IMR-90 (cell line): ENCODE results near the gene C8A. TPM values are rescaled to one million over a fixed set of nuclear protein-coding genes. Genes with fewer than 3 reads are reported as not detected.

ENCODE experiments used
- ATAC-seq: fragments of 200-7000 bp; cut with Tn5 transposase; 2 replicates; pipeline ENCODE4 v1.9.1; 2020; ENCODE audit warnings: low read depth, mild to moderate bottlenecking, moderate library complexity
- BruUV-seq: library from RNA; stranded (reverse); fragments of 400-500 nt; replicated peaks from 2 replicates; lab custom pipeline; 2021; lab: Mats Ljungman, UMichigan
- CTCF ChIA-PET: fragments of 300-600 bp; formaldehyde crosslinking; extraction: SDS; loops from one replicate; lab custom pipeline; 2021; ENCODE audit warnings: antibody characterized with exemption; lab: Yijun Ruan, JAX
- POLR2A ChIA-PET: fragments of 300-600 bp; sonication (Branson Sonifier 250); formaldehyde crosslinking; loops from one replicate; lab custom pipeline; 2022; ENCODE audit warnings: antibody characterized with exemption; ENCODE audit not compliant: unreplicated experiment; lab: Charles Lee
- DNase-seq: peaks from one replicate; pipeline ENCODE4 v3.0.0; 2013
- H2AFZ ChIP-seq: replicated peaks from 2 replicates; pipeline ENCODE3; 2013; ENCODE audit warnings: low read length, mild to moderate bottlenecking; ENCODE audit not compliant: poor library complexity
- H2AK5ac ChIP-seq: 2 replicates; pipeline ENCODE4 v1.6.1; 2013; ENCODE audit warnings: low read depth, low read length, inconsistent platforms
- H2AK9ac ChIP-seq: replicated peaks from 2 replicates; pipeline ENCODE3; 2013; ENCODE audit warnings: mild to moderate bottlenecking, low read depth, low read length, moderate library complexity; ENCODE audit not compliant: poor library complexity
- H2BK120ac ChIP-seq: 2 replicates; pipeline ENCODE4 v1.6.1; 2013; ENCODE audit warnings: low read depth, low read length, inconsistent platforms
- H2BK15ac ChIP-seq: 3 replicates; pipeline ENCODE4 v1.6.1; 2013; ENCODE audit warnings: low read depth, low read length, inconsistent platforms
- H2BK20ac ChIP-seq: 2 replicates; pipeline ENCODE4 v1.6.1; 2013; ENCODE audit warnings: low read depth, mild to moderate bottlenecking, inconsistent platforms, low read length, moderate library complexity
- H2BK5ac ChIP-seq: 2 replicates; pipeline ENCODE4 v1.6.1; 2013; ENCODE audit warnings: mild to moderate bottlenecking, low read depth, low read length, inconsistent platforms; ENCODE audit not compliant: poor library complexity, severe bottlenecking
- H3K14ac ChIP-seq: replicated peaks from 2 replicates; pipeline ENCODE4 v1.6.1; 2013; ENCODE audit warnings: low read depth, low read length, inconsistent platforms
- H3K18ac ChIP-seq: 2 replicates; pipeline ENCODE4 v1.6.1; 2013; ENCODE audit warnings: low read depth, low read length, control low read depth
- H3K23ac ChIP-seq: 2 replicates; pipeline ENCODE4 v1.6.1; 2013; ENCODE audit warnings: low read depth, low read length, inconsistent platforms
- H3K27ac ChIP-seq: 2 replicates; pipeline ENCODE4 v1.5.1; 2013; ENCODE audit warnings: mild to moderate bottlenecking, control low read depth, low read length; ENCODE audit not compliant: insufficient read depth
- H3K27me3 ChIP-seq: 2 replicates; pipeline ENCODE4 v1.6.1; 2013; ENCODE audit warnings: low read length; ENCODE audit not compliant: control insufficient read depth, insufficient read depth
- H3K36me3 ChIP-seq: 2 replicates; pipeline ENCODE4 v1.6.1; 2013; ENCODE audit warnings: low read length, mixed read lengths; ENCODE audit not compliant: control insufficient read depth, insufficient read depth
- H3K4ac ChIP-seq: 2 replicates; pipeline ENCODE4 v1.6.1; 2013; ENCODE audit warnings: low read depth, low read length, inconsistent platforms
- H3K4me1 ChIP-seq: 2 replicates; pipeline ENCODE4 v1.6.1; 2013; ENCODE audit warnings: low read length, mixed read lengths; ENCODE audit not compliant: control insufficient read depth, insufficient read depth
- H3K4me2 ChIP-seq: 2 replicates; pipeline ENCODE4 v1.6.1; 2013; ENCODE audit warnings: low read depth, mild to moderate bottlenecking, control low read depth, low read length, moderate library complexity
- H3K4me3 ChIP-seq: 2 replicates; pipeline ENCODE4 v1.5.1; 2013; ENCODE audit warnings: low read depth, mild to moderate bottlenecking, control low read depth, low read length, moderate library complexity; ENCODE audit not compliant: insufficient read depth
- H3K56ac ChIP-seq: 2 replicates; pipeline ENCODE4 v1.6.1; 2013; ENCODE audit warnings: low read length, inconsistent platforms; ENCODE audit not compliant: insufficient read depth; ENCODE audit errors: extremely low read depth
- H3K79me1 ChIP-seq, 2 experiments: 2 replicates each; pipeline ENCODE4 v1.6.1; 2013; ENCODE audit warnings: low read length in 2 of 2, inconsistent platforms in 1 of 2, low read depth in 1 of 2
- H3K9ac ChIP-seq: 2 replicates; pipeline ENCODE4 v1.6.1; 2013; ENCODE audit warnings: low read depth, low read length, control low read depth
- H3K9me1 ChIP-seq: 2 replicates; pipeline ENCODE4 v1.6.1; 2013; ENCODE audit warnings: low read length, inconsistent platforms; ENCODE audit not compliant: insufficient read depth
- H3K9me3 ChIP-seq: 2 replicates; pipeline ENCODE4 v1.6.1; 2013; ENCODE audit warnings: low read length; ENCODE audit not compliant: control insufficient read depth, insufficient read depth
- H4K20me1 ChIP-seq: 2 replicates; pipeline ENCODE4 v1.6.1; 2013; ENCODE audit warnings: low read length, inconsistent platforms; ENCODE audit not compliant: insufficient read depth
- H4K5ac ChIP-seq: 2 replicates; pipeline ENCODE4 v1.6.1; 2013; ENCODE audit warnings: mild to moderate bottlenecking, low read depth, low read length, control low read depth
- H4K8ac ChIP-seq, 2 experiments: 2 replicates each; pipeline ENCODE4 v1.6.1; 2013; ENCODE audit warnings: low read depth in 2 of 2, low read length in 2 of 2, control low read depth in 1 of 2, inconsistent platforms in 1 of 2
- H4K91ac ChIP-seq: 2 replicates; pipeline ENCODE4 v1.6.1; 2013; ENCODE audit warnings: low read depth, low read length, inconsistent platforms; ENCODE audit not compliant: insufficient read depth
- BHLHE40 ChIP-seq: fragments of 150-350 bp; IDR thresholded peaks from 2 replicates; pipeline ENCODE4 v1.6.1; 2016; ENCODE audit warnings: mild to moderate bottlenecking, low read depth, low read length
- CEBPB ChIP-seq: IDR thresholded peaks from 2 replicates; pipeline ENCODE4 v1.6.1; 2012; ENCODE audit warnings: low read depth, low read length, improper control_type of control experiment
- CHD1 ChIP-seq: IDR thresholded peaks from 2 replicates; pipeline ENCODE4 v1.6.1; 2012; ENCODE audit warnings: low read depth, low read length, improper control_type of control experiment
- MXI1 ChIP-seq: IDR thresholded peaks from 2 replicates; pipeline ENCODE4 v1.6.1; 2012; ENCODE audit warnings: low read depth, mild to moderate bottlenecking, low read length, moderate library complexity, borderline replicate concordance
- NFE2L2 ChIP-seq: fragments of 150-350 bp; IDR thresholded peaks from 2 replicates; pipeline ENCODE4 v1.6.1; 2016; ENCODE audit warnings: low read depth, mild to moderate bottlenecking, low read length
- RCOR1 ChIP-seq: IDR thresholded peaks from 2 replicates; pipeline ENCODE4 v1.6.1; 2012; ENCODE audit warnings: mild to moderate bottlenecking, low read length, improper control_type of control experiment; ENCODE audit not compliant: insufficient replicate concordance
- SMC3 ChIP-seq: fragments of 150-350 bp; IDR thresholded peaks from 2 replicates; pipeline ENCODE4 v1.6.1; 2016; ENCODE audit warnings: low read depth, mild to moderate bottlenecking, antibody characterized with exemption, low read length, moderate library complexity
- USF2 ChIP-seq: fragments of 150-350 bp; IDR thresholded peaks from 2 replicates; pipeline ENCODE4 v1.6.1; 2017; ENCODE audit warnings: mild to moderate bottlenecking, antibody characterized with exemption, low read length, low read depth
- WGBS, 2 experiments: methylation state at CpG; one replicate each; pipeline versions ENCODE4 v1.1.5 to v1.1.7; 2013; ENCODE audit warnings: missing lambda C conversion rate in 2 of 2; ENCODE audit not compliant: insufficient read length in 1 of 2; ENCODE audit errors: extremely low coverage in 2 of 2; 5-methylcytosine and 5-hydroxymethylcytosine counted together
- dilution Hi-C: fragments of 300-500 bp; cut with HindIII; formaldehyde crosslinking; loops from one replicate; pipeline ENCODE4 v1.14.3; 2018; ENCODE audit warnings: low sequenced_read_pairs; ENCODE audit not compliant: unreplicated experiment
- in situ Hi-C: fragments of 300-500 bp; cut with MboI; formaldehyde crosslinking; loops from 3 replicates; pipeline ENCODE4 v1.14.3; 2019; ENCODE audit warnings: low sequenced_read_pairs, inconsistent platforms, mixed read lengths
- intact Hi-C: fragments of 100-400 bp; cut with micrococcal nuclease; formaldehyde crosslinking; loops from 2 replicates; pipeline ENCODE4 v1.10.0; 2022
- polyA plus RNA-seq, 3 experiments: library from polyadenylated mRNA; depleted of rRNA; stranded (reverse); fragments of >200 nt; gene quantifications; 2 replicates each; pipeline ENCODE4 v1.2.3, GENCODE V29; 2012; ENCODE audit warnings: low replicate concordance in 1 of 3
- total RNA-seq: library from RNA; depleted of rRNA; stranded (reverse); fragments of >200 nt; gene quantifications from 2 replicates; pipeline ENCODE4 v1.2.3, GENCODE V29; 2012

The C8A gene
- total and polyA plus RNA-seq, 2 of the 4 experiments (the other 2 are of a cell fraction) = not detected

DNA sequence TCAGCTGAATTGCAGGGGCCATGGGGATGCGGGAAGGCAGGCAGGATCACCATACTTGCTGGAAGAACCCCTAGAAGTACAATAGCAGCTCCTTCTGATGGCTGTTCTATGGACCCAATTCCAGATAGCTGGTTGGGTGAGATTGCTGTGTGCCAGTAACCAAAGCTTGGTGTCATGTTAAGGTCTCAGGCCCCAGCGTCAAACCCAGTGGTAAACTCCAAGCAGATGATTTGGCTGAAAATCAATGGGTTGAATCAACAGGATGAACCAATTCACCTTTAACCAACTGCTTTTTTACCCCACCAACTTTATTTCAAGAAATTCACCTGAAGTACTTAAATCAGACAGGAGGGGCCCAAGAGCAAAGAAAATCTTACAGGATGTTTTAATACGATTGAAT lies 73.4 kb downstream of the C8A start:
- Histone ChIP-seq H3K36me3 (no peaks in the 10 kb centered on the region), H3K4ac (no peak overlapping the region), H4K8ac (no peak overlapping the region), H2BK20ac (no peak overlapping the region), H3K23ac (no peak overlapping the region), H4K91ac (no peak overlapping the region), H4K5ac (no peak overlapping the region), H3K9ac (no peak overlapping the region), H3K56ac (no peak overlapping the region), H3K27me3 (no peaks in the 10 kb centered on the region), H3K27ac (no peak overlapping the region), H2BK5ac (no peak overlapping the region), H3K4me3 (no peak overlapping the region), H2AFZ (no peak overlapping the region), H3K9me1 (no peaks in the 10 kb centered on the region), H3K4me2 (no peak overlapping the region), H3K9me3 (no peaks in the 10 kb centered on the region), H3K79me1 (no peaks in the 10 kb centered on the region), H4K20me1 (no peaks in the 10 kb centered on the region), H2AK9ac (no peak overlapping the region), H2AK5ac (no peak overlapping the region), H3K14ac (no peak overlapping the region), H2BK15ac (no peak overlapping the region), H3K4me1 (peaks cover 5% of the 10 kb centered on the region), H2BK120ac (no peak overlapping the region), H3K18ac (no peak overlapping the region)
- WGBS, 2 experiments = no CpG with 5 or more reads among the region's 3 CpGs
- ChIA-PET CTCF (no interaction called here), POLR2A (no interaction called here)
- BruUV-seq = no TSS peak
- ATAC-seq = no peak
- in situ Hi-C loops = no loop called here
- intact Hi-C loops = no loop called here
- TF ChIP-seq CHD1 (no peak), SMC3 (no peak), CEBPB (no peak), USF2 (no peak), BHLHE40 (no peak), NFE2L2 (no peak), MXI1 (no peak), RCOR1 (no peak)
- no peak for DNase-seq
- dilution Hi-C loops = no loop called here
